Omental fat pad (tissue), 4 donors: Measurements from ENCODE around the gene SOBP. TPM values are rescaled to one million over a fixed set of nuclear protein-coding genes. Genes with fewer than 3 reads are reported as not detected.

Experiments
- ATAC-seq: fragments of 150-250 bp; one replicate; pipeline ENCODE4 v1.9.1; 2016; ENCODE audit warnings: mild to moderate bottlenecking, moderate library complexity; ENCODE audit not compliant: low FRiP score
- DNase-seq: peaks from one replicate; pipeline ENCODE4 v3.0.0-alpha.2; 2019; ENCODE audit warnings: low spot score
- total RNA-seq, 4 donors: library from RNA; depleted of rRNA; stranded (reverse); fragments of >200 nt; gene quantifications; one replicate each; pipeline ENCODE4 v1.1.0, GENCODE V29; 2016
- TF ChIP-seq, protein P1 (sequence below), 3 donors: fragments of 450-650 bp; IDR thresholded peaks; one replicate each; pipeline ENCODE4 v1.5.1; 2016 to 2017; ENCODE audit warnings: antibody characterized with exemption in 3 of 3, mild to moderate bottlenecking in 3 of 3, moderate library complexity in 2 of 3

SOBP gene
- total RNA-seq, 4 donors from 2014 or later: 1.9 to 9.6 (median 4.0) TPM

DNA sequence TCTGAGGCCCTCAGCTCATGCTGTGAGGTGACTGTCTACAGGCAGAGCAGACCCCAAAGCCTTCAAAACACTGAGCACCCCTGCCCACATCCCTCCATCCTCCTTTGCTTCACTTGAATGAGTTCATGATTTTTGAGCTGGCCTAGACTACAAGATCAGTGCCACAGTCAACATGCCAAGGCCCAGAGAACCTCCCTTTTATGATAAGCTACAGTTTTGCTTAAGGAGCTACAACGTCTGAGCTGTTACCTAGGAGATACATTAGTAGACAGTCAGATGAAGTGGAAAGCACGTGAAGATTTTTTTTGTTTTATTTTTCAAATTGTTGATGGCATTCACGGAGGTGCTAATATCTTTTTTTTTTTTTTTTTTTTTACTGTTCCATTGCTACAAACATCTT, 139.0 kb downstream of the SOBP start:
- no peak for DNase-seq
- no peak for ATAC-seq
- TF ChIP-seq, protein P1, sequence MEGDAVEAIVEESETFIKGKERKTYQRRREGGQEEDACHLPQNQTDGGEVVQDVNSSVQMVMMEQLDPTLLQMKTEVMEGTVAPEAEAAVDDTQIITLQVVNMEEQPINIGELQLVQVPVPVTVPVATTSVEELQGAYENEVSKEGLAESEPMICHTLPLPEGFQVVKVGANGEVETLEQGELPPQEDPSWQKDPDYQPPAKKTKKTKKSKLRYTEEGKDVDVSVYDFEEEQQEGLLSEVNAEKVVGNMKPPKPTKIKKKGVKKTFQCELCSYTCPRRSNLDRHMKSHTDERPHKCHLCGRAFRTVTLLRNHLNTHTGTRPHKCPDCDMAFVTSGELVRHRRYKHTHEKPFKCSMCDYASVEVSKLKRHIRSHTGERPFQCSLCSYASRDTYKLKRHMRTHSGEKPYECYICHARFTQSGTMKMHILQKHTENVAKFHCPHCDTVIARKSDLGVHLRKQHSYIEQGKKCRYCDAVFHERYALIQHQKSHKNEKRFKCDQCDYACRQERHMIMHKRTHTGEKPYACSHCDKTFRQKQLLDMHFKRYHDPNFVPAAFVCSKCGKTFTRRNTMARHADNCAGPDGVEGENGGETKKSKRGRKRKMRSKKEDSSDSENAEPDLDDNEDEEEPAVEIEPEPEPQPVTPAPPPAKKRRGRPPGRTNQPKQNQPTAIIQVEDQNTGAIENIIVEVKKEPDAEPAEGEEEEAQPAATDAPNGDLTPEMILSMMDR (IDR thresholded peaks at IDR 0.05): no peak

DNA sequence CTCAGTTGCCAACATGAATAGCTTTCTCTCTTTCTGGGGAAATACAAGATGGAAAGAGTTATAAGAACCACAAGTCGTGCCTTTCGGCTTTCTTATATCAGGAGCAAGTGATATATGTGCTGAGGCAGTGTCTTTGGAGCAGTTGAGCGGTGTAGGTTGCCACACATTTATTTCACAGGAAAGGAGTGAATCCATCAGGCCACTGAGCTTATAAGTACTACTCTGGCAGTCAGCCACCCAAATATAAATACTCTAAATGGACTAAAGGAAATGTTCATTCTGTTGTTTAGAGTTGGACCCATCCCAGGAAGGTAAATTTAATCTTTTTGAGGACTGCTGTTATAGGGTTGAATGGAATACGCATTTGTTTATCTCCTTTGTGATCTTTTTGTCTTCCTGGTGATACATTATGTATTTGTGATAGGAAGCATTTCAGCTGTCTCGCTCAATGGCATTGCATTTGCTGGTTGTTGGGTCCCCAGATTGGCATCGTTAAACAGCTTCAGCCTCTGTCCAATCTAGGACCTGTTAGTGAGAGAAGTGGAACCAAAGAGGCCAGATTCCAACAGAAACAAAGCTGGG, 139.7 kb downstream of the SOBP start:
- TF ChIP-seq, protein P1 (IDR thresholded peaks at IDR 0.05): no peak
- no peak for ATAC-seq
- no peak for DNase-seq

DNA sequence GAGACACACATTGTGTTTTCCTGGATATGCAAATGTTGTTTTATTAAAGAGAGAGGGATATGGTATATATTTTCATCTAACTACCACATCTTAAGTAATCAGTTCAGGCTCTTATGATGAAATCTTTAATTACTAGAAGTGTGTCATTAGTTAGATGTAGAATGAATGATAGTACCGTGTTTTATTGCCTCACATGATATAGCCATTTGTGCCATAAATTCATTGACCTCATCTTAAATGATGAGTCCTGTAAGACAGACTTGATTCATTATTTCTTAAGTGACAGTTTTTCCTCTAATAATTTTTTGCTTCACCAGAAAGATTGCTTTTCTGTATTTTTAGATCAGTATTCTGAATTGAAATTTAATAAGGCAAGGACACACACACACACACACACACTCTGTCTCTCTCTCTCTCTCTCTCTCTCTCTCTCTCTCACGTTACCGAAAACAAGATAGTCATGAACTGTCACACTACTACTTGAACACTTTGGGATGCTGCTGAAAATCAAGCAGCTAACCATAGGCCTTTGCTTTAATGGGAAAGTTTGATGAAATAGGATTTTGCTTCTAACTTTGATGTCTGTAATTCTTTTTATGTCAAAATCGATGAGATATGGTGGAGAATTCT, 140.5 kb downstream of the SOBP start:
- ATAC-seq: no peak
- no peak for DNase-seq
- TF ChIP-seq, protein P1 (IDR thresholded peaks at IDR 0.05): no peak

DNA sequence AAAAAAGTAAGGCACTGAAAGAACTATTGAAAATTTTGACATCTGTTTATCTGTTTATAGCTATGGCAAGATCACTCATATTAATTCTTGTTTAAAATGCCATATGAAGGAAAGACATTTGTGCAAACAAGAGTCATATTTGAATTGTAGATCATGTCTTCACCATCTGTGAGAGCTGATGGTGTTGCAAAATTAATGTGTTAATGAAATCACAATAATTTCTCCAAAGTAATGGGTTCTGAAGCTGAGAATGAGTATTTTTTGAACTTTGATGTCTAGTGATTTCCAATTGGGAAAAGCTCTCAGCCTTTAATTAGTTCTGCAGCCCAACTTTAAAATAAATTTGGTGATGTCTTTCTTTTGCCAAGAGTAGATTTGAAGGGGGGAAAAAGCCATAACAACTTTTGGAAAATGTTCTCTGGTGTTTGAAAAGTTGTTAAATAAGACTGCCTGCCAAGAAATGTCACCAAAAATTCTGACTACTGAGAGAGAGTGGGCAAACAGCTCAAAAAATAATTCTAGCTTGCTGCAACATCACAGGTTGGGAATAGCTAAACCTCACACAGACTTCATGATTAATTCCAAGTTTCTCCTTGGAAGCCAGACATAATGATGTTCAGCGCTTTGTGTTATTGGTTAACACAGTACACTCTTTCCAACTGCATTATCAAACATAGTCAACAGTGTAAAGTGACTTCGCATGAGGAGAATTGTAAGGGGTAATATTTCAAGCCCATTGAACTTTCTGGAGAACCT, 142.6 kb downstream of the SOBP start:
- ATAC-seq: no peak
- TF ChIP-seq, protein P1 (IDR thresholded peaks at IDR 0.05): no peak
- no peak for DNase-seq

DNA sequence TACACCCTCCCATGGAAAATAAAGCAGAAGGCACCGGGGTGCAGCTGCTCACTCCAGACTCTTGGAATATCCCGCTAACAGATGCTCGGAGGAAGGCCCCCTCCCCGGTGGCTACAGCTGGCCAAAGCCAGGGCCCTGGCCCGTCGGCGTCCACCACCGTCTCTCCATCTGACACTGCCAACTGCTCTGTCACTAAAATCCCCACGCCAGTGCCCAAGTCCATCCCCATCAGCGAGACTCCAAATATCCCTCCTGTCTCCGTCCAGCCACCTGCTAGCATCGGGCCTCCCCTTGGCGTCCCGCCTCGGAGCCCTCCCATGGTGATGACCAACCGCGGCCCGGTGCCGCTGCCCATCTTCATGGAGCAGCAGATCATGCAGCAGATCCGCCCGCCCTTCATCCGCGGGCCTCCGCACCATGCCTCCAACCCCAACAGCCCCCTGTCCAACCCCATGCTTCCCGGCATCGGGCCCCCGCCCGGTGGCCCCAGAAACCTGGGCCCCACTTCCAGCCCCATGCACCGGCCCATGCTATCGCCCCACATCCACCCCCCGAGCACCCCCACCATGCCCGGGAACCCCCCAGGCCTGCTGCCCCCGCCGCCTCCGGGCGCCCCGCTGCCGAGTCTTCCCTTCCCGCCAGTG, 143.9 kb downstream of the SOBP start:
- no peak for ATAC-seq
- TF ChIP-seq, protein P1 (IDR thresholded peaks at IDR 0.05): no peak
- DNase-seq: no peak

DNA sequence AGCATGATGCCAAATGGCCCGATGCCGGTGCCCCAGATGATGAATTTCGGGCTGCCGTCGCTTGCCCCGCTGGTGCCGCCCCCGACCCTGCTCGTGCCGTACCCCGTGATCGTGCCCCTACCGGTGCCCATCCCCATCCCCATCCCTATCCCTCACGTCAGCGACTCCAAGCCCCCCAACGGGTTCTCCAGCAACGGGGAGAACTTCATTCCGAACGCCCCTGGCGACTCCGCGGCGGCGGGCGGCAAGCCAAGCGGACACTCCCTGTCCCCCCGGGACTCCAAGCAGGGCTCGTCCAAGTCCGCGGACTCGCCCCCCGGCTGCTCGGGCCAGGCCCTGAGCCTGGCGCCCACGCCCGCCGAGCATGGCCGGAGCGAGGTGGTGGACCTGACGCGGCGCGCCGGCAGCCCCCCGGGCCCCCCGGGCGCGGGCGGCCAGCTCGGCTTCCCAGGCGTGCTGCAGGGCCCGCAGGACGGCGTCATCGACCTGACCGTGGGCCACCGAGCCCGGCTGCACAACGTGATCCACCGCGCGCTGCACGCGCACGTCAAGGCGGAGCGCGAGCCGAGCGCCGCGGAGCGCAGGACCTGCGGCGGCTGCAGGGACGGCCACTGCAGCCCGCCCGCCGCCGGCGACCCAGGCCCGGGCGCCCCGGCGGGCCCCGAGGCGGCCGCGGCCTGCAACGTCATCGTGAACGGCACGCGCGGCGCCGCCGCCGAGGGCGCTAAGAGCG, 144.6 kb downstream of the SOBP start:
- TF ChIP-seq, protein P1 (IDR thresholded peaks at IDR 0.05): no peak
- ATAC-seq (peak; percentile 48), DNase-seq (no peak)
